ENCODE data around the gene TRABD2B.

The TRABD2B gene

DNA sequence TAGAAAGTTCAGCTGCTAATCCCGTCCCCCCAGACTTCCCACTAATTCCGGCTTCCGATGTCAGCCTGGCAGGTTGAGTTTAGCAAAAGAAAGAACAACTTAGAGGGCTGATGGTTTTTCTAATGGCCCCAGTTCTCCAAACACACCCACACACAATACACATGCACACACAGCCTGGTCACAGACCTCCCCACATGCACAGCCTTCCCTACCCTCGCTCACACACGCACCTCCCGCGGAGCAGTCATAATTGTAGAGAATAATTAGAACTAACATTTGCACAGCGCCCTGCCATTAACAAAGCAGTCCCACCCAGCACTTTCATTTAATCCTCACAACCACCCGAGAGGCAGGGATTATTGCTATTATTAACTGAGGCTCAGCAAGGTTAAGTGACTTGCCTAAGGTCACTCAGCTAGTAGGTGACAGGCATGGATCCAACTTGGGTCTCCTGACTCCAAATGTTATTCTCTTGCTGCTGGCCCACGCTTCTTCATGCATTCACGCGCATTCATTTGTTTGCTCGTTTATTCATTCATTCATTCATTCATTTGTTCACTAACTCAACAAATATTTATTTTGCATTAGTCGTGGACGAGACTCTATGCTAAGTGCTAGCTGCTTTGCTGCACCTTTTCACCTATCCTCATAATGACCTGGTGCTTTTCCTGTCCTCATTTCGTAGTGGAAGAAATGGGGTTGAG, 284.4 kb downstream of the TRABD2B start:
- no peak for DNase-seq

DNA sequence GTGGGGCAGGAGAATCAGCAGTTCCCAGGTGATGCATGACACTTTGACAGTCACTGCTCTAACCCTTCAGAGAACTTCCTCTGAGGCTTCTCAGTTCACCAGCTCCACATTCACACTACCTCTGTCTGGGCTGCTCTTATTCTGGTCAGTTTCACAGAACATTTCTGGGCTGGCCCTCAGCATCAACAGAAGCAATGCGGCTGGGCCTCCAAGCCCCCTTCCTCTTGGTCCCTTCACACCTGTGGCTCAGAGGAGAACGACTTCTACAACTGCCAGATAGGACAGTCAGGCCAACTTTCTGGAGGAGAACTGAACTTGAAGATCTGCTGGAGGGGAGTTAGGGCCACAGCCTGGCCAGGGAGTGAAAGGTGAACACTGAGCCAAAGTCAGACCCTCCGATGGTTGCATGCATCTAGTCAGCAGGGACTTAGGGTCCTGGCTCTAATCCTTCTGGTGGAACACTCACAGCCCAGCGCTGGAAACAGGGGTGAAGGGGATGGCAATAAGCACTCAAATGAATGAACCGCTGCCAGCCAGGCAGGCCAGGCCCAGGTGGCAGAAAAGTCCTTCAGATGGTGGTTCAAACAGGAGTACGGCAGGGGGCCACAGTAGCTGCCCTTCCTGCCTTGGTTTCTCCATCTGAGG, 285.2 kb downstream of the TRABD2B start:
- DNase-seq = no peak

DNA sequence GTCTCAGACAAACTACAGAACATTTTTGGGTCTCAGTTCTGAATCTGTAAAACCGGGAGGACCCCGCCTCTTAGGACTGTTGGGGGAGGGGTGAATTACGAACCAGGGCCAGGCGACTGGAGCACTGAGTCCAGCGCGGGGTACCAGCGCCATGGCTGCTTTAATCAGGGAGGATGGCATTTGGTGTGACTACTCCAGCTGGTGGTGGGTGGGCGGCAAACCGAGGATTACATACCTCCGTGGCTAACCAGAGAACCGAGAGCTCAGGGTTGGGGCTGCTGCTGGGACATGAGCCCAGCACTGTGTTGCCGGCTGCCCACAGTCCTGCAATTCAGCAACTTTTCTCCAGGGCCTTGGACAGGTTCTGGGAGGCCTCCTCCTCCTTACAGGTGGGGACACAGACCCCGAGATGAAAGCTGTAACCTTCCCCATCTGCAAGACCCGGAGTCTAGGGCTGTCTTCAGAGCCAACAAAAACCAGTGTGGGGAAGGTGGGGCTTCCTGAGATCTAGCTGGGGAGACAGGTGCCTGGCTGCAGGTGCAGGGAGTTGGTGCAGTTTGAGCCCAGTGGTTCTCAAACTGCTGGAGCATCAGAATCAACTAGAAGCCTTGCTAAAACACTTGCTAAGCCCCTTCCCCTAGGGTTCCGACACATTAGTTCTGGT, 285.9 kb downstream of the TRABD2B start:
- DNase-seq = no peak
